ENCODE results near the gene BCR.

The BCR gene

GRCh38 chr22:23159291-23159630, 21.0 kb upstream of the BCR start:
- TF ChIP-seq CTCF (conservative IDR thresholded peaks at IDR 0.05; ENCODE audit: low read depth, low read length): no peak
- H3K79me2 ChIP-seq (ENCODE audit: insufficient read depth, low read depth): no peaks in the 10 kb centered on the region; the same call in 1 of the 2 replicates
- no peak overlapping the region for H2AFZ ChIP-seq (ENCODE audit: low read depth)
- H3K27me3 ChIP-seq (ENCODE audit: insufficient read depth, low read depth): no peaks in the 10 kb centered on the region
- no peak overlapping the region for H3K9ac ChIP-seq
- no peak overlapping the region for H3K4me2 ChIP-seq
- no peaks in the 10 kb centered on the region for H4K20me1 ChIP-seq (ENCODE audit: insufficient read depth)
- no peak overlapping the region for H3K27ac ChIP-seq
- no peaks in the 10 kb centered on the region for H3K36me3 ChIP-seq (ENCODE audit: insufficient read depth)
- H3K4me1 ChIP-seq (ENCODE audit: low read depth, poor library complexity, severe bottlenecking): peaks cover 39% of the 10 kb centered on the region
- H3K4me3 ChIP-seq (IDR thresholded peaks at IDR 0.05; ENCODE audit: insufficient read depth, low read depth, low read length): no peak overlapping the region

GRCh38 chr22:23161029-23161428, 19.3 kb upstream of the BCR start:
- TF ChIP-seq CTCF (conservative IDR thresholded peaks at IDR 0.05; ENCODE audit: low read depth, low read length): no peak
- no peaks in the 10 kb centered on the region for H3K79me2 ChIP-seq (ENCODE audit: insufficient read depth, low read depth)
- H3K27me3 ChIP-seq (ENCODE audit: insufficient read depth, low read depth): no peaks in the 10 kb centered on the region
- H3K9ac ChIP-seq: no peak overlapping the region
- H3K36me3 ChIP-seq (ENCODE audit: insufficient read depth): no peaks in the 10 kb centered on the region
- no peak overlapping the region for H3K4me3 ChIP-seq (IDR thresholded peaks at IDR 0.05; ENCODE audit: insufficient read depth, low read depth, low read length)
- H3K27ac ChIP-seq: no peak overlapping the region
- H4K20me1 ChIP-seq (ENCODE audit: insufficient read depth): no peaks in the 10 kb centered on the region
- no peak overlapping the region for H3K4me2 ChIP-seq
- peaks cover 24% of the 10 kb centered on the region for H3K4me1 ChIP-seq (ENCODE audit: low read depth, poor library complexity, severe bottlenecking)
- H2AFZ ChIP-seq (ENCODE audit: low read depth): no peak overlapping the region

- Histone ChIP-seq H3K4me3 (IDR thresholded peaks at IDR 0.05; ENCODE audit: insufficient read depth, low read depth, low read length) (no peak overlapping the region), H3K27me3 (ENCODE audit: insufficient read depth, low read depth) (no peaks in the 10 kb centered on the region), H3K79me2 (ENCODE audit: insufficient read depth, low read depth) (no peaks in the 10 kb centered on the region), H3K36me3 (ENCODE audit: insufficient read depth) (no peaks in the 10 kb centered on the region), H3K27ac (no peak overlapping the region), H4K20me1 (ENCODE audit: insufficient read depth) (no peaks in the 10 kb centered on the region), H2AFZ (ENCODE audit: low read depth) (no peak overlapping the region), H3K4me1 (ENCODE audit: low read depth, poor library complexity, severe bottlenecking) (peaks cover 18% of the 10 kb centered on the region), H3K9ac (no peak overlapping the region), H3K4me2 (no peak overlapping the region)
- TF ChIP-seq CTCF (conservative IDR thresholded peaks at IDR 0.05; ENCODE audit: low read depth, low read length): no peak
These were observed 18.7 kb upstream of the BCR start for GRCh38 chr22:23161574-23161973.

GRCh38 chr22:23163665-23164064, 16.6 kb upstream of the BCR start:
- H3K4me2 ChIP-seq: no peak overlapping the region
- H3K27me3 ChIP-seq (ENCODE audit: insufficient read depth, low read depth): no peaks in the 10 kb centered on the region
- no peak for TF ChIP-seq CTCF (conservative IDR thresholded peaks at IDR 0.05; ENCODE audit: low read depth, low read length)
- H3K36me3 ChIP-seq (ENCODE audit: insufficient read depth): no peaks in the 10 kb centered on the region
- H3K4me1 ChIP-seq (ENCODE audit: low read depth, poor library complexity, severe bottlenecking): peaks cover 3% of the 10 kb centered on the region
- no peak overlapping the region for H3K27ac ChIP-seq
- H4K20me1 ChIP-seq (ENCODE audit: insufficient read depth): no peaks in the 10 kb centered on the region
- H2AFZ ChIP-seq (ENCODE audit: low read depth): no peak overlapping the region
- H3K79me2 ChIP-seq (ENCODE audit: insufficient read depth, low read depth): no peaks in the 10 kb centered on the region
- H3K4me3 ChIP-seq (IDR thresholded peaks at IDR 0.05; ENCODE audit: insufficient read depth, low read depth, low read length): no peak overlapping the region
- H3K9ac ChIP-seq: no peak overlapping the region

- TF ChIP-seq CTCF (conservative IDR thresholded peaks at IDR 0.05; ENCODE audit: low read depth, low read length): no peak
- no peaks in the 10 kb centered on the region for H3K4me1 ChIP-seq (ENCODE audit: low read depth, poor library complexity, severe bottlenecking)
- no peaks in the 10 kb centered on the region for H3K79me2 ChIP-seq (ENCODE audit: insufficient read depth, low read depth)
- H3K9ac ChIP-seq: no peak overlapping the region
- no peak overlapping the region for H2AFZ ChIP-seq (ENCODE audit: low read depth)
- no peak overlapping the region for H3K4me3 ChIP-seq (IDR thresholded peaks at IDR 0.05; ENCODE audit: insufficient read depth, low read depth, low read length)
- no peaks in the 10 kb centered on the region for H3K36me3 ChIP-seq (ENCODE audit: insufficient read depth)
- H3K4me2 ChIP-seq: no peak overlapping the region
- no peaks in the 10 kb centered on the region for H3K27me3 ChIP-seq (ENCODE audit: insufficient read depth, low read depth)
- H3K27ac ChIP-seq: no peak overlapping the region
- H4K20me1 ChIP-seq (ENCODE audit: insufficient read depth): no peaks in the 10 kb centered on the region
These were observed 16.2 kb upstream of the BCR start for GRCh38 chr22:23164091-23164490.
